GM15510 (cell line): ENCODE results near the gene HNRNPD.

ENCODE experiments used
- POLR2A ChIP-seq: IDR thresholded peaks from 3 replicates; pipeline ENCODE4 v1.6.1; 2011; ENCODE audit warnings: borderline replicate concordance; ENCODE audit not compliant: insufficient read length; ENCODE audit errors: extremely low read depth

The HNRNPD gene

GRCh38 chr4:82373816-82374625 is at the start of gene HNRNPD:
Gene HNRNPD, minus strand, starts transcription at chr4:82373991. Its CDS starts 313 bp downstream, at chr4:82373678.
- peak; percentile 94 for TF ChIP-seq POLR2A

DNA sequence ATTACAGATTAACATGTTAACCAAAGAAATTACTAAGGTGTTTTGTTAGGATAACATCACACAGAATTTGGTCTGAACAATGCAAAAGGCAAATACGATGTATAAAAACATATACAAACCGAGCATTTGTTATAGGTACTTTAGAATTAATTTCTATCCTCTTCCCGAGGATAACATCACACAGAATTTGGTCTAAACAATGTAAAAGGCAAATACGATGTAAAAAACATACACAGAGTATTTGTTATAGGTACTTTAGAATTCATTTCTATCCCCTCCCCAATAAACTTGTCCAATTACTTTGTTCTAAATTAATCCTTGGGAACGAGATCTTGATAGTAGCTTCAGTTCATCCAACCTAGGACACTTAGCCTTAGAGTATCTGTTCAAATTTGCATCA is 48.8 kb upstream of the HNRNPD start:
- TF ChIP-seq POLR2A: no peak

DNA sequence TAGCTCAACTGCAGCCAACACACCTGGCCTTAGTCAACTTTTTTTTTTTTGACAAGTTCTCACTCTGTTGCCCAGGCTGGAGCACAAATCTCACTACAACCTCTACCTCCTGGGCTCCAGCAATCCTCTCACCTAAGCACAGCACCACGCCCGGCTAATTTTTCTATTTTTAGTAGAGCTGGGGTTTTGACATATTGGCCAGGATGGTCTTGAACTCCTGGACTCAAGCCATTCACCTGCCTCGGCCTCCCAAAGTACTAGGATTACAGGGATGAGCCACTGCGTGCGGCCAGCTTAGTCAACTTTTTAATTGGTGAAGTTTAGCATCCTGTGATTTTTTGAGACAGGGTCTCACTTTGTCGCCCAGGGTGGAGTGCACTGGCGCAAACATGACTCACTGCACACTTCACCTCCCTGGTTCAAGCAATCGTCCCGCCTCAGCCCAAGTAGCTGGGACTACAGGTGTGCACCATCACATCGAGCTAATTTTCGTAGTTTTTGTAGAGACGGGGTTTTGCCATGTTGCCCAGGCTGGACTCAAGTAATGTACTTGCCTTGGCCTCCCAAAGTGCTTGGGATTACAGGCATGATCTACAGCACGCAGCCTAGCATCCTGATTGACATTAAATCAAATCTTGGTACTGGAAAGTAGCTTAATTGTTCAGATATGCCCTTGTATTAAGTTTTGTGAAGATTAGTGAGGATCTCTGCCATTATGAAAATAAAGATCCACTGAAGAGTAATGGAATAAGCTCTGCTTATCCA is 48.2 kb upstream of the HNRNPD start:
- TF ChIP-seq POLR2A: no peak

DNA sequence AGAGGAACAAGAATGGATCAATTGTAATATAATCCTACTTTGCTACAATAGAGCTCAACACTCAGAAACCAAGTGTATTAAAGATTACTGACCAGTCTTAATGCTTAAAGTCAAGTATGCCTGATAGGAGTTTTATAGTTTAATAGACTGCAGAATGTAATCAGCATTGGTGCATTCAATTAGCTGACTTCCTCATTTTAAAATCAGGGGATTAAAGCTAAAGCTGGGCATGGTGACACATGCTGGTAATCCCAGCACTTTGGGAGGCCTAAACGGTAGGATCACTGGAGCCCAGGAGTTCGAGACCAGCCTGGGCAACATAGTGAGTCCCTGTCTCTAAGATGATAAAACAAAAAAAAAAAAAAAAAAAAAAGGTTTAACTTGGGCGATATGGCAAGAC is 45.7 kb upstream of the HNRNPD start:
- TF ChIP-seq POLR2A: no peak

DNA sequence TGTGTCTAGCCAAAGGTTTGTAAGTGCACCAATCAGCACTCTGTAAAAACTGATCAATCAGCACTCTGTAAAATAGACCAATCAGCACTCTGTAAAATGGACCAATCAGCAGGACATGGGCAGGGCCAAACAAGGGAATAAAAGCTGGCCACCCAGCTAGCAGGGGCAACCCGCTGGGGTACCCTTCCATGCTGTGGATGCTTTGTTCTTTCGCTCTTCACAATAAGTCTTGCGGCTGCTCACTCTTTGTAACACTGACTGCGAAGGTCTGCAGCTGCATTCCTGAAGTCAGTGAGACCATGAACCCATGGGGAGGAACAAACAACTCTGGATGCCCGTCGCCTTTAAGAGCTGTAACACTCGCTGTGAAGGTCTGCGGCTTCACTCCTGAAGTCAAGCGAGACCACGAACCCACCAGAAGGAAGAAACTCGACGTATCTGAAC is 42.2 kb upstream of the HNRNPD start:
- TF ChIP-seq POLR2A: no peak

DNA sequence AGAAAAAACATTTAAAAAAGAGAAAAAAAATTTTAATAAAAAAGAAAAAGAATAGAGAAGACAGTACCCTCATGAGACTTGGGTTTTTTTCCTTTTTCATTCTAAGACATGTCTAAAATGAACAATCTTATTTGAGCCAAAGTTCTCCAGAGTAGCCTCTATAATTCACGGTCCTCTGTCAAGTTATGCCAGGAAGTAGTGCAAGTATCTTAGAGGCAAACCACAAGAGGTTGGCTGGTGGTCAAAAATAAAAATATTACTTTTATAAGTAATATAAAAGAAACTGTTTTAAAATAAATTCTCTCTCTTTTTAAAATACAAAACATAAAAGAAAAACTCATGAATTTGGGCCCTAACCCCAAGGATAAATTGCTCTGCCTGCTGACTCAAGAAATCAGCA is 29.9 kb upstream of the HNRNPD start:
- no peak for TF ChIP-seq POLR2A

- no peak for TF ChIP-seq POLR2A
Observed at GRCh38 chr4:82402196-82402775, 28.5 kb upstream of the HNRNPD start.

- no peak for TF ChIP-seq POLR2A
Observed at GRCh38 chr4:82401600-82401999, 27.8 kb upstream of the HNRNPD start.

- no peak for TF ChIP-seq POLR2A
Observed at GRCh38 chr4:82398263-82398662, 24.5 kb upstream of the HNRNPD start.

DNA sequence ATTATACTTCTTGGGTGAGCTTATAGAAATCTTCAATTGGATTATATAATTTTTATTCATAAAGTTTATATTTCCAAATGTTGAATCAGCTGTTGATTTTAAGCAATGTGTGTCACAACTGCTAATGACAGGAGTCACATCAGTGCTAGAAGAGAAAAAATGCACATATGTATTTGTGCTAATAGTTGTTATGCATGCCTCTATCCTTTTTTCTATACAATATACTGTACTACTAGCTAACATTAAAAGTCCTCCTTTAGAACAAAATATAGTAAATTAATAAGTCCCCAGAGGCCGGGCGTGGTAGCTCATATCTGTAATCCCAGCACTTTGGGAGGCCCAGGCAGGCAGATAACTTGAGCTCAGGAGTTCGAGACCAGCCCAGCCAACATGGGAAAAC is 23.7 kb upstream of the HNRNPD start:
- no peak for TF ChIP-seq POLR2A

- no peak for TF ChIP-seq POLR2A
Observed at GRCh38 chr4:82394896-82395295, 21.1 kb upstream of the HNRNPD start.

DNA sequence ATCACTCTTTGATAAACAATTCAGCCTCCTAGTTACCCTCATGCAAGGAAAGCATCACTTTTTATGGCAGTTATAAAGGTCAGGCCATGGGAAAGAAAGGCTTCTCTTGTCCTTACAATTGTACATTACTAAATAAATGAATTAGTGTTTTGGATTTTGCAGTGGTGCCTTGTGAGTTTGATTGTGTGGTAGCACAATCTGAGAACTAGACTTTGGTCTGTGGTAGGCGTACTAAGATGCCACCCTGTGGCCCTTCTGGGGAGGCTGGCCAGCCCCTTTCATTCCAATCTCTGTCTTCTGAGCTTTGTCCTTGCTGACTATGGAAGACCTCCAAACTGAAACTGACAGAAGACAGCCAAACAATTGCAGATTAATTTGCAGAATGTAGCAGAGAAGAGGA is 14.6 kb upstream of the HNRNPD start:
- TF ChIP-seq POLR2A: no peak

GRCh38 chr4:82382751-82383150 is 9.0 kb upstream of the HNRNPD start:
- TF ChIP-seq POLR2A: no peak

DNA sequence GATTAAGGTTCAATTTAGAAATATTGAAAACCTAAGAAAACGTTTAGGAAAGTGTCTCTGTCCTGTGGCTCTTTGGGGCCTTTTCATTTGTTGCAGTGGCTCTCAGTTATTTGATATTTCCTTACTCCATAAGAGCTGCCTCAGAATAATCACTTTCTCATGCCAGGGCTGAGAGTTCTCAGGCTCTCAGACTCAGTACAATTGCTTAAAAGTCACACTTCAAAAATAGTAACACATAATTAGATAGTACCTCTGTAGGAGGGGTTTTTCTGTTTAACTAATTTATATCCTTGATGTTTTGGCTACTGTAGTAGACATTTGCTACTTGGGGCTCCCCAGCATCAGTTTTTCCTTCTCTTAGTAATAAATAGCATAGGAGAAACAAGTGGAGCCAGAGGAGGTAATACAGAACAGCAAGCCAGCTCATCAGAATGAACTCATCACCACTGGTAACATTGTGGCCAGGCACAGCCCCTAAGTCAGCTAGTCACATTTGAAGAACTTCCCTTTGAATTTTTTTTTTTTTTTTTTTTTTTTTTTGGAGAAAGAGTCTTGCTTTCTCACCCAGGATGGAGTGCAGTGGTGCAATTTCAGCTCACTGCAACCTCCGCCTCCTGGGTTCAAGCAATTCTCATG is 8.0 kb upstream of the HNRNPD start:
- no peak for TF ChIP-seq POLR2A

DNA sequence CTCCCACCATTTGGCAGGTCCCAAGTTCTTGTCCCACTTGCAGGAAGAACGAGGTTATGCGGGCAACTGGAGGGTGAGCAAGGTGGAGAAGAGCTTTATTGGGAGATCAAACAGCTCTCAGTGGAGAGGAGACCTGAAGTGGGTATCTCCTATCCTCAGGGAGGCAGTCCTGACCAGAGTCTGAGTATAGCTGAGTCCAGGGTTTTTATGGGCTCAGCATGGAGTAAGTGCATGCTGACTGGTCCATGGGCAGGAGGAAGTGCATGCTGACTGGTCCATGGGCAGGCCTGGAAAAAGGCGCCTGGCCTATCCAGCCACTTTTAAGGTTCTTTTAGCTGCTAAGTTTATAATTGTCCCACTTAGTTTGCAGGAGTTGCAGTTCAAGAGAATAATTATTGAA is 7.4 kb upstream of the HNRNPD start:
- no peak for TF ChIP-seq POLR2A

DNA sequence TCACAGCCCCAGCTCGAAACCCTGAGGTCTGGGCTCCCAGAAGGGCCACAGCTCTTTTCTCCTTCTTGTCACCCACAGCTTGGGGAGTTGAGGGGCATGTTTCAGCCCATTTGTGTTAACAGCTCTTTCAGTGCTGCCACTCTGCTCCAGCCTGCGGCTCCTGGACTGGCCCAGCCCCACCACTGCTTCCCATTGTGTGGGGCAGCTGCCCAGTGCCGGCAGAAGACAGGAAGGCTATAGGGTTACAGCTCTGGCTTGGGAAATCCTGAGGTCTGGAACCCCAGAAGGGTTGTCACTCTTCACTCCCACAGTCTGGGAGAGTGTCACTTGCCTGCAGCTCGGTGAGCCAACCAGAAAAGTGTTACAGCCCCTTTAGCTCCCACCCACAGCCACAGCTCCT is 7.0 kb upstream of the HNRNPD start:
- TF ChIP-seq POLR2A: no peak

DNA sequence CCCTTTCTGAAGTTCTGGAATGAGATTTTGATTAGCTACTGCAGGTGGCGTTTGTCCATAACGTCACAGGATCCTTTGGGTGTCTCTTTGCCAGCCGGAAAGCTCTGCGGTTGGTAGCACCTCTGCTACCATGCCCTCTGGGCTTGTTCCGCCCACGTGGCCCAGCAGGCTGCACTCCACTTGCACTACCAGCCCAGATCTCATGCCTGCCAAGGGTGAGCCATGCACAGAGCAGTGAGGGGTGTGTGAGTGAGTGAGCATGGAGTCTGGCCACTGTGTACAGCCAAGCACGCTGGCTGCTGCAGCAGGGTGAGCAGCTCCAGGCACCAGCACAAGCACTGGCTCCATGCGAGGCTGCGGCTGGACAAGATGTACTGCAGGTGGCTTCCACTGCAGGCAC is 6.6 kb upstream of the HNRNPD start:
- no peak for TF ChIP-seq POLR2A
